ENCODE results near the gene MN1.
A peak's percentile ranks its signal among the peaks of the same experiment; 100 is the strongest.

Gene MN1

GRCh38 chr22:27719036-27719347 is 82.6 kb downstream of the MN1 start:
- Histone ChIP-seq H3K4me3 (no peak overlapping the region), H3K27me3 (no peaks in the 10 kb centered on the region), H3K27ac (peak overlapping the region in 1 of 2 donors; percentile 27), H3K9me3 (no peaks in the 10 kb centered on the region), H3K36me3 (no peaks in the 10 kb centered on the region), H3K4me1 (peaks cover 0 to 26% (median 17%) of the 10 kb centered on the region in 4 donors)
- no peak for DNase-seq
- no peak for TF ChIP-seq CTCF (IDR thresholded peaks at IDR 0.05)
- intact Hi-C loops (cut with DNase I; ENCODE audit: low total_unique reads): no loop called here

GRCh38 chr22:27718186-27719035 is 83.1 kb downstream of the MN1 start:
- peak overlapping the region in 1 of 2 donors; percentile 27 for H3K27ac ChIP-seq
- peak overlapping the region in 1 of 2 donors; percentile 16 for H3K4me3 ChIP-seq
- H3K4me1 ChIP-seq: peaks cover 0 to 23% (median 17%) of the 10 kb centered on the region in 4 donors
- intact Hi-C loops (cut with DNase I; ENCODE audit: low total_unique reads): no loop called here
- H3K27me3 ChIP-seq: no peaks in the 10 kb centered on the region
- H3K36me3 ChIP-seq: no peaks in the 10 kb centered on the region
- no peaks in the 10 kb centered on the region for H3K9me3 ChIP-seq
- DNase-seq: peak; percentile 77 to 89
- TF ChIP-seq CTCF (IDR thresholded peaks at IDR 0.05): no peak

GRCh38 chr22:27717094-27717493 is 84.5 kb downstream of the MN1 start:
- H3K9me3 ChIP-seq: no peaks in the 10 kb centered on the region
- TF ChIP-seq CTCF (IDR thresholded peaks at IDR 0.05): no peak
- intact Hi-C loops (cut with DNase I; ENCODE audit: low total_unique reads): no loop called here
- H3K27ac ChIP-seq: no peak overlapping the region
- no peak overlapping the region for H3K4me3 ChIP-seq
- H3K4me1 ChIP-seq: peaks cover 0 to 23% (median 17%) of the 10 kb centered on the region in 4 donors
- no peaks in the 10 kb centered on the region for H3K27me3 ChIP-seq
- H3K36me3 ChIP-seq: no peaks in the 10 kb centered on the region
- no peak for DNase-seq

GRCh38 chr22:27716074-27716473 is 85.5 kb downstream of the MN1 start:
- Histone ChIP-seq H3K4me3 (no peak overlapping the region), H3K9me3 (no peaks in the 10 kb centered on the region), H3K4me1 (peaks cover 0 to 23% (median 17%) of the 10 kb centered on the region in 4 donors), H3K36me3 (no peaks in the 10 kb centered on the region), H3K27ac (no peak overlapping the region), H3K27me3 (no peaks in the 10 kb centered on the region)
- no peak for TF ChIP-seq CTCF (IDR thresholded peaks at IDR 0.05)
- intact Hi-C loops (cut with DNase I; ENCODE audit: low total_unique reads): no loop called here
- DNase-seq: no peak

GRCh38 chr22:27715106-27715505 is 86.5 kb downstream of the MN1 start:
- Histone ChIP-seq H3K36me3 (no peaks in the 10 kb centered on the region), H3K9me3 (no peaks in the 10 kb centered on the region), H3K4me3 (no peak overlapping the region), H3K27me3 (no peaks in the 10 kb centered on the region), H3K4me1 (peaks cover 0 to 23% (median 17%) of the 10 kb centered on the region in 4 donors), H3K27ac (no peak overlapping the region)
- DNase-seq: no peak
- TF ChIP-seq CTCF (IDR thresholded peaks at IDR 0.05): peak in 1 of 2 experiments; percentile 5
- intact Hi-C loops (cut with DNase I; ENCODE audit: low total_unique reads): no loop called here
